ENCODE data around the gene UQCC2.

DNA sequence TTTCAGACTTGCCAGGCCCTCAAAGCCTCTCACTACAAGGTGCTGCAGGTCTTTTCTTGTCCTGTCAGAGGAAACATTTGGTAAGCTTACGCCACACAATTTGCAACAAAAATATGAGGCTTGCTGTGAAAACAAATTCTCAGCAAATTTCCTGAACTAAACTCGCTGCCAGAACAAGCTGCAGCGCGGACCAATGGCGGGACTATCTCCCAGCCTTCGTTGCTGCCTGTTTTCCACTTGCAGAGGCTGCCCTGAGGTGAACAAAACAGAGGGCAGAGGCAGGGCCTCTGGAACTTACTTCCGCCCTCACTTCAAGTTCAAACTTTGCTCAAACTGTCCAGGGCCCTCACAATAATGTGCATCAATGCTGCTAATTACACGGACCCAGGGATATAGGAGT is 12.4 kb downstream of the UQCC2 start:
- TF ChIP-seq, protein P1, sequence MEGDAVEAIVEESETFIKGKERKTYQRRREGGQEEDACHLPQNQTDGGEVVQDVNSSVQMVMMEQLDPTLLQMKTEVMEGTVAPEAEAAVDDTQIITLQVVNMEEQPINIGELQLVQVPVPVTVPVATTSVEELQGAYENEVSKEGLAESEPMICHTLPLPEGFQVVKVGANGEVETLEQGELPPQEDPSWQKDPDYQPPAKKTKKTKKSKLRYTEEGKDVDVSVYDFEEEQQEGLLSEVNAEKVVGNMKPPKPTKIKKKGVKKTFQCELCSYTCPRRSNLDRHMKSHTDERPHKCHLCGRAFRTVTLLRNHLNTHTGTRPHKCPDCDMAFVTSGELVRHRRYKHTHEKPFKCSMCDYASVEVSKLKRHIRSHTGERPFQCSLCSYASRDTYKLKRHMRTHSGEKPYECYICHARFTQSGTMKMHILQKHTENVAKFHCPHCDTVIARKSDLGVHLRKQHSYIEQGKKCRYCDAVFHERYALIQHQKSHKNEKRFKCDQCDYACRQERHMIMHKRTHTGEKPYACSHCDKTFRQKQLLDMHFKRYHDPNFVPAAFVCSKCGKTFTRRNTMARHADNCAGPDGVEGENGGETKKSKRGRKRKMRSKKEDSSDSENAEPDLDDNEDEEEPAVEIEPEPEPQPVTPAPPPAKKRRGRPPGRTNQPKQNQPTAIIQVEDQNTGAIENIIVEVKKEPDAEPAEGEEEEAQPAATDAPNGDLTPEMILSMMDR (IDR thresholded peaks at IDR 0.05): no peak
- TF ChIP-seq POLR2A (IDR thresholded peaks at IDR 0.05): no peak
